Motor neuron (in vitro differentiated cells): ENCODE measurements around the gene KCNRG. TPM values are rescaled to one million over a fixed set of nuclear protein-coding genes. Genes with fewer than 3 reads are reported as not detected.
"Not testable (repeated sequence)": the region's sequence is repeated elsewhere in the genome, so short reads cannot be mapped to it uniquely, and the experiment has no call there.

ENCODE experiments used
- ATAC-seq, 8 experiments: fragments of 200-7000 bp; cut with Tn5 transposase; replicated peaks in 6 of 8; 2 replicates each; pipeline ENCODE4 v1.8.0; 2021; ENCODE audit warnings: mild to moderate bottlenecking in 8 of 8, moderate library complexity in 8 of 8
- H3K27ac ChIP-seq, 2 donors: fragments of 250-450 bp; sonication (Bioruptor Pico); 2 replicates each; pipeline ENCODE4 v1.9.0; 2021; ENCODE audit warnings: antibody characterized with exemption in 2 of 2, mild to moderate bottlenecking in 2 of 2, moderate library complexity in 1 of 2
- H3K4me1 ChIP-seq, 2 donors: fragments of 250-450 bp; sonication (Bioruptor Pico); replicated peaks in 1 of 2; 2 replicates each; pipeline ENCODE4 v1.6.1; 2021; ENCODE audit warnings: antibody characterized with exemption in 2 of 2, mild to moderate bottlenecking in 2 of 2, moderate library complexity in 1 of 2
- H3K4me3 ChIP-seq, 5 donors: fragments of 250-450 bp; sonication (Bioruptor Pico); 2 replicates each; pipeline ENCODE4 v1.9.0; 2021; ENCODE audit warnings: antibody characterized with exemption in 5 of 5, mild to moderate bottlenecking in 5 of 5, moderate library complexity in 4 of 5
- WGBS, 10 experiments: fragments of 450-650 bp; shearing (Covaris generic); methylation state at CpG; one replicate each; pipeline ENCODE4 v1.0.0; 2022; 5-methylcytosine and 5-hydroxymethylcytosine counted together
- in situ Hi-C, 9 experiments: fragments of 400-800 bp; cut with MboI; loops; one replicate each; pipeline ENCODE4 v1.15.0; 2021; ENCODE audit warnings: low sequenced_read_pairs in 9 of 9, low pct_unique_long_range_greater_than_20kb in 2 of 9; ENCODE audit not compliant: unreplicated experiment in 9 of 9
- total RNA-seq, 8 experiments: library from RNA; unstranded; fragments of 300-600 nt; gene quantifications; 2 replicates each; pipeline versions ENCODE4 v1.2.3 to v1.2.4, GENCODE V29; 2022

The KCNRG gene
- total RNA-seq, 8 experiments from 2014 or later = 1.3 to 9.0 (median 3.5) TPM

DNA sequence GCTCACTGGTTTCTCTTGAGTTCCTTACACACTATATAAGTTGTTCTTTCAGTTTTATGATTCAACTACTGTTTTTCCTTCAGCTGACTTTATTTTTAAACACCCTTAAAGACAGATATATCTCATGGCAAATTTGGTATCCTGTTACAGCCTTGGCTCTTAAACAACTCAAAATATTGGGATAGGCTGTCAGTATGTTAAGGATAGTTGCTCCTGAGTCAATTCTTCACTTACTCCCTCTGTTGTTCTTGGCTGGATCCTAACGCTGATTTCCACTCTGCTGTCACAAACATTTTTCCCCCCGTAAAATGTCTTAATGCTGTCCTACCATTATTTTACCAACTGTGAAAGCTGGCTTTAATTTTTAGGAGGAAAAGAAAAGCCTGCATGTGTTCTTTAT is 1.2 kb downstream of the KCNRG start:
- in situ Hi-C loops = no loop called here
- no peaks in the 10 kb centered on the region for H3K4me1 ChIP-seq
- 53 to 86% (median 80%) methylated on average over 1 to 2 of the region's 2 CpGs; no CpG with 5 or more reads in 1 of the 10 experiments for WGBS, 10 experiments
- H3K27ac ChIP-seq = no peak overlapping the region
- H3K4me3 ChIP-seq = no peak overlapping the region
- ATAC-seq = no peak

DNA sequence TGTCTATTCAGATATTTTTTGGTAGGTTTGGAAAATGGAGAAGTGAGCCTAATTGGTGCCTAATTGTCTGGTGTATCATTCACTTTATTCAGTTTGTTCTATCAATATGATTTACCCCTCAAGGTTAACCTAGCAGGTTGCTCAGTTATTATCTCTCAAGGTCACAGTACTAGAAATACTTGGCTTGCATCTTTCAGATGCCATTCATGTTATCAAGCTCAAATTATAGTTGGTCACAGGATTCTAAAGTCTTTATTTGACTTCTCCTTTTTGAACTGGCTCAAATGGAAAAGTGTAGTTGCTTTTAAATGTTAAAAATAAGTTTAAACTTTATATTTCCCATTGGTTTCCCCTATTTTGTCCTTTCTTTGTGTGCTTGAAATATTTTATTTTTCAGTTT is 2.6 kb downstream of the KCNRG start:
- H3K27ac ChIP-seq = no peak overlapping the region
- H3K4me3 ChIP-seq = no peak overlapping the region
- no peak for ATAC-seq
- H3K4me1 ChIP-seq = no peaks in the 10 kb centered on the region
- in situ Hi-C loops = no loop called here

DNA sequence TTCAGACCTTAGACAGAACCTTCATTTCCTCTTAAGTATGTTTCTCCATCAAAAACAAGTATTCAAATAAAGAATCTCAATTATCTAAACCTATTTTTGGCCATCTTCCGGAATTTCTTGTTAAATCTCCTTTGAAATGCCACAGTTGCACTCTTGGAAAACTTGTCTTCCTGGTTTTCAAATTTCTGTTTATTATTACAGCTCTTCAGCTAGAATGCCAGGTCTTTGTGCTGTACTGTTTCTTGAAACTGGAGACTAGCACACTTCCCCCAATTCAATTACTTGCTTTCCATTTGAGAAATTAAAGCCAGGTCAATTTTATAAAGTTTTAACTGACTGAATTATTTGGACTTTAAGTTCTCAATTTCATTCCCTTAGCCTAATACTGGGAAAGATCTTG is 10.2 kb downstream of the KCNRG start:
- ATAC-seq = no peak
- Histone ChIP-seq H3K4me3 (no peak overlapping the region), H3K4me1 (peaks cover 5 to 6% of the 10 kb centered on the region in 2 donors), H3K27ac (no peak overlapping the region)
- 0 to 100% (median 88%) methylated on average over 1 of the region's 1 CpG for WGBS, 10 experiments
- in situ Hi-C loops = no loop called here

DNA sequence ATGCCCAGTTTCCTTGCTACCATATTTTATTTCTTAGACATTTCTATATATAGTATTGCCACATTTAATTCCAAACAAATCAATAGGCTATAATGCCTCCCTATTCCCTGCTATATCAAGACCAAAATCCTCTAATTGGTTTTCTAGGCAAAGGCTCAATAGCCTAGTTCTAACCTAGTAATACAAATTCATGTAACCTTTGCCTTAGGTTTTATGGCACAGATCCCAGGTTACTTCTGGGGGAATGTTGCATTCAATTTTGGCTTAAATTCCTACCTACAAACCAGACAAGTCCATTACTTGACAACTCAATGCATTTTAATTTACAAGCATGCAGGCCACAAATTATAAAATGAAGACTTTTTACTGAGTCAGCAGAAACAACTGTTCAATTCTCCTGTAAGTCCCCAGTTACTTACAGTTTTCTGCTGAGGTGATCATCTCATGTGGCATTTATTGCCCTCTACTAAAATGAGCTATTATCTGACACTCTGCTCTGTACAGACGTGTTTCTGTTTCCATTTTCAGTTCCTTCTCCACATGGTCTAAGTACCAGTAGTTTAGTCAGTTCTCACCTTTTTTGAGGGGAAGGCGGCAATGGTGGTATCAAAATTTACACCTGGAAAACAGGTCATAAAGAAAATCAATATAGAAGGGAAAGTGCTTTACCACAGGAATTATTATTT is 11.7 kb downstream of the KCNRG start:
- no peak for ATAC-seq
- no peak overlapping the region for H3K27ac ChIP-seq
- H3K4me3 ChIP-seq = no peak overlapping the region
- H3K4me1 ChIP-seq = peaks cover 6 to 7% of the 10 kb centered on the region in 2 donors
- 58 to 100% (median 100%) methylated on average over 1 to 2 of the region's 2 CpGs; no CpG with 5 or more reads in 3 of the 10 experiments for WGBS, 10 experiments
- in situ Hi-C loops = no loop called here

DNA sequence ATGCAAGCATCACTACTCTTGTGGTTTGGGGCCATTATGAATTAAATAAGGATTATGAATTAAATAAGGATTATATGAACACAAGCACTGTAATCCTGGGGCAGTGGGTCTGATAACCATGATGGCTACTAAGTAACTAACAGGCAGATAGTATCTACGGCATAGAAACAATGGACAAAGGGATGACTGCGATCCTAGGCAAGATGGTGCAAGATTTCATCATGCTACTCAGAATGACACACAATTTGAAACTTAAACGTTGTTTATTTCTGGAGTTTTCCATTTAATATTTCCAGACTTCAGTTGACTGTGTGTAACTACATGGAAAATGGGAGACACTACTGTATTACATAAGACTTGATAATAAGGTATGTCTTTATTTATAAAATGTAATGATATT is 15.1 kb downstream of the KCNRG start:
- Histone ChIP-seq H3K4me1 (peaks cover 6 to 9% of the 10 kb centered on the region in 2 donors), H3K27ac (no peak overlapping the region), H3K4me3 (no peak overlapping the region)
- in situ Hi-C loops = no loop called here
- 40 to 100% (median 85%) methylated on average over 1 to 3 of the region's 3 CpGs; no CpG with 5 or more reads in 1 of the 10 experiments for WGBS, 10 experiments
- peak in 3 of 8 experiments; percentile 71 to 93 (median 83) for ATAC-seq

GRCh38 chr13:50033725-50034124 is 18.5 kb downstream of the KCNRG start:
- no peak overlapping the region for H3K4me3 ChIP-seq
- in situ Hi-C loops = no loop called here
- H3K27ac ChIP-seq = no peak overlapping the region
- H3K4me1 ChIP-seq = peaks cover 6 to 9% of the 10 kb centered on the region in 2 donors
- ATAC-seq = peak in 1 of 8 experiments; percentile 59

GRCh38 chr13:50037788-50038187 is 22.5 kb downstream of the KCNRG start:
- H3K4me1 ChIP-seq = no peaks in the 10 kb centered on the region
- no peak overlapping the region for H3K27ac ChIP-seq
- in situ Hi-C loops = no loop called here
- no peak for ATAC-seq
- no peak overlapping the region for H3K4me3 ChIP-seq

DNA sequence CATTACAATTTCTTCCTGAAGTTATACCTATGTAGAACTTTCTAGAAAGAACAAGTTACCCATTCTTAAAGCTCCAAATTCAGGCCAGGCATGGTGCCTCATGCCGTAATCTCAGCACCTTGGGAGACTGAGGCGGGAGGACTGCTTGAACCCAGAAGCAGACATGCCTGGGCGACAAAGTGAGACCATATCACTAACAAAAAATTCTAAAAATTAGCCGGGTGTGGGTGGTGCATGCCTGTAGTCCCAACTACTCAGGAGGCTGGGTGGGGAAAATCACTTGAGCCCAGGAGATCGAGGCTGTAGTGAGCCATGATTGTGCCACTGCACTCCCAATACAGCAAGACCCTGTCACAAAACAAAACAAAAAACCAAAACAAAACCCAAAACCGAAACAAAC is 23.0 kb downstream of the KCNRG start:
- no peak overlapping the region for H3K27ac ChIP-seq
- WGBS, 10 experiments = 94 to 100% (median 100%) methylated on average over 1 to 5 of the region's 6 CpGs; no CpG with 5 or more reads in 2 of the 10 experiments
- no peak overlapping the region for H3K4me3 ChIP-seq
- ATAC-seq = no peak
- in situ Hi-C loops = no loop called here
- no peaks in the 10 kb centered on the region for H3K4me1 ChIP-seq

GRCh38 chr13:50052478-50052877 is 37.2 kb downstream of the KCNRG start:
- in situ Hi-C loops = no loop called here
- ATAC-seq = no peak
- no peak overlapping the region for H3K27ac ChIP-seq
- WGBS, 10 experiments = 52 to 100% (median 95%) methylated on average over 2 to 4 of the region's 4 CpGs; no CpG with 5 or more reads in 1 of the 10 experiments
- H3K4me1 ChIP-seq = no peaks in the 10 kb centered on the region
- H3K4me3 ChIP-seq = no peak overlapping the region

DNA sequence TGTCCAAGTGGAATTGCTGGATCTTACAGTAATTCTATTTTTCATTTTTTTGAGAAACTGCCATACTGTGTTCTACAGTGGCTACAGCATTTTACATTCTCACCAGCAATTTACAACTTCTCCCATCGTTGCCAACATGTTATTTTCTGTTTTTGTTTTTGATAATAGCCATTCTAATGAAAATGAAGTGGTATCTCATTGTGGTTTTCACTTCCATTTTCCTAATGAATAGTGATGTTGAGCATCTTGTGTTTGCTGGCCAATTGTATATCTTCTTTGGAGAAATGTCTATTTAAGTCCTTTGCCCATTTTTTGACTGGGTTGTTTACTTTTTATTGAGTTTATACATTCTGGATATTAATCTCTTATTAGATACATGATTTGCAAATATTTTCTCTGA is 38.6 kb downstream of the KCNRG start:
- Histone ChIP-seq H3K27ac (no peak overlapping the region), H3K4me1 (no peaks in the 10 kb centered on the region), H3K4me3 (no peak overlapping the region)
- WGBS, 10 experiments = 89 to 100% (median 100%) methylated on average over 1 of the region's 1 CpG
- in situ Hi-C loops = no loop called here
- ATAC-seq = no peak

DNA sequence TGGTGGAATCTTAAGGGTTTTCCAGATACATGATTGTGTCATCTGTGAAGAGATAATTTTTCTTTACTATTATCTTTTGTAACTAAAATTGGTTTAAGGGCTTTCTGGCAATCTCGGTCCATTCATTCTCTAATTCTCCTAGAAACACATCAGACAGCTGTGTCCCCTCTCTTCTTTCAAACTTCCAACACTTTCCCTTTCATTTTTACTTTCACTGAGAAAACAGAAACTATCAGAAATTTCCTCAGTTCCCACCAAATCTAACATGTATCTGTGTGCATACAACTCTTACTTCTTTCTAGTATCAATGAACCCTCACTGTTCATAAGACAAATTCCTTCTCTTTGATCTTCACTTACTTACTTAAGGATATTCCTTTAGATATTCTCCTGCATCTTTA is 40.2 kb downstream of the KCNRG start:
- no peak for ATAC-seq
- in situ Hi-C loops = no loop called here
- Histone ChIP-seq H3K27ac (no peak overlapping the region), H3K4me1 (no peaks in the 10 kb centered on the region), H3K4me3 (no peak overlapping the region)
- WGBS, 10 experiments = 78 to 100% (median 96%) methylated on average over 1 of the region's 1 CpG

DNA sequence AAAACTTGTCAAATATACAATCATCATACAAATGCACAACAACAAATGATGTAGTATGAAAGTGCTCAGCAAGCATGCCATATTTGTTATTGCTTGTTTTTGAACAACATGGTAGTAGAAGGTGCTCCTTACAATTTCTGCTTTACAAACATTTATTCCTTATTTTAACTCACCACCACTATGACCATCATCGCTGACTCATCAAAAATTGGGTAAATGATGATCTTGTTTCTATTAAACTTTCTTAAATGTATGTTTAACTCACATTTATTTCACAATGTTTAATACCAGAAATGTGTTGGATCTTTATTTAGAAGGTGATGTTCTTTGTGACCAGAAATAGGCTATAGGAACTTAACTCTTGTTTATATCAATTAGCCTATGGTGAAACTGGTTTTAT is 45.5 kb downstream of the KCNRG start:
- in situ Hi-C loops = no loop called here
- no peaks in the 10 kb centered on the region for H3K4me1 ChIP-seq
- H3K27ac ChIP-seq = no peak overlapping the region
- ATAC-seq = no peak
- WGBS, 10 experiments = 83 to 100% (median 100%) methylated on average over 1 of the region's 1 CpG
- no peak overlapping the region for H3K4me3 ChIP-seq

DNA sequence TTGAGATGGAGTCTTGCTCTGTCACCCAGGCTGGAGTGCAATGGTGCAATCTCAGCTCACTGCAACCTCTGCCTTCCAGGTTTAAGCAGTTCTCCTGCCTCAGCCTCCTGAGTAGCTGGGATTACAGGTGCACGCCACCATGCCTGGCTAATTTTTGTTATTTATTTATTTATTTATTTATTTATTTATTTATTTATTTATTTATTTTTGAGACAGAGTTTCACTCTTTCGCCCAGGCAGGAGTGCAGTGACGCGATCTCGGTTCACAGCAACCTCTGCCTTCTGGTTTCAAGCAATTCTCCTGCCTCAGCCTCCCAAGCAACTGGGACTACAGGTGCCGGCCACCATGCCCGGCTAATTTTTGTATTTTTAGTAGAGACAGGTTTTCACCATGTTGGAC is 47.1 kb downstream of the KCNRG start:
- in situ Hi-C loops, H3K4me1 ChIP-seq, ATAC-seq, H3K27ac ChIP-seq, H3K4me3 ChIP-seq: not testable (repeated sequence)
- 80 to 100% (median 96%) methylated on average over 1 to 6 of the region's 7 CpGs; no CpG with 5 or more reads in 2 of the 10 experiments for WGBS, 10 experiments

DNA sequence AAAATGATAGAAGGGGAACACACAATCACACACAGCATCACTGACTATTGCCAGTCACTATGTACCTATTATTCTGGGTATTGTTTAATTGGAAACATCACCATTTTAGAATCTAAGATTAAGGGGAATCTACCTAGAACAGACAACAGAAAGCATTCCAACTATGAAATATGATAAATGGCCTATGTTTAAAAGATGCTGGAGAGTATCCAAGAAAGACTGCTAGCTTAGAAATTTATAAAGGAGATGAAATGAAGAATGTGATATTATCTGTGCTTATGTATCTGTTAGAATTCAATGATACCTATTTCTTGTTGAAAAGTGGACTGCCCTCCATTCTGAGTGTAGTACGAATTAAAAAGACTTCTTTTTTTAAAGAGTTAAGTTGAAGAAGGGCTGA is 50.5 kb downstream of the KCNRG start:
- 78 to 100% (median 100%) methylated on average over 1 of the region's 1 CpG; no CpG with 5 or more reads in 3 of the 10 experiments for WGBS, 10 experiments
- no peak for ATAC-seq
- Histone ChIP-seq H3K27ac (no peak overlapping the region), H3K4me3 (no peak overlapping the region), H3K4me1 (no peaks in the 10 kb centered on the region)
- in situ Hi-C loops = no loop called here
